GM21515 (cell line): ENCODE results near the gene CLCN3.
"Not testable (repeated sequence)": the region's sequence is repeated elsewhere in the genome, so short reads cannot be mapped to it uniquely, and the experiment has no call there.

Source experiments
- ATAC-seq: cut with Tn5 transposase; IDR thresholded peaks from one replicate; pipeline ENCODE4 v1.9.1; 2021; ENCODE audit not compliant: unreplicated experiment

Gene CLCN3

GRCh38 chr4:169655401-169655800, 35.0 kb downstream of the CLCN3 start:
- no peak for ATAC-seq

GRCh38 chr4:169657470-169658107, 37.2 kb downstream of the CLCN3 start:
- ATAC-seq, result no peak

- ATAC-seq, result no peak
Measured at GRCh38 chr4:169658196-169658595, 37.8 kb downstream of the CLCN3 start.

- no peak for ATAC-seq
Measured at GRCh38 chr4:169658975-169659715, 38.8 kb downstream of the CLCN3 start.

- ATAC-seq, result peak; percentile 94
Measured at GRCh38 chr4:169659716-169660670, 39.6 kb downstream of the CLCN3 start.

GRCh38 chr4:169660929-169661328, 40.6 kb downstream of the CLCN3 start:
- ATAC-seq, result no peak

- no peak for ATAC-seq
Measured at GRCh38 chr4:169661761-169662160, 41.4 kb downstream of the CLCN3 start.

GRCh38 chr4:169662206-169662605, 41.8 kb downstream of the CLCN3 start:
- no peak for ATAC-seq

GRCh38 chr4:169663402-169663801, 43.0 kb downstream of the CLCN3 start:
- no peak for ATAC-seq

- ATAC-seq, result no peak
Measured at GRCh38 chr4:169663831-169664230, 43.5 kb downstream of the CLCN3 start.

GRCh38 chr4:169664615-169665014, 44.2 kb downstream of the CLCN3 start:
- no peak for ATAC-seq

GRCh38 chr4:169665046-169665737, 44.8 kb downstream of the CLCN3 start:
- ATAC-seq, result no peak

GRCh38 chr4:169668069-169668721, 47.8 kb downstream of the CLCN3 start:
- ATAC-seq, result no peak

- no peak for ATAC-seq
Measured at GRCh38 chr4:169675825-169676224, 55.4 kb downstream of the CLCN3 start.

- ATAC-seq, result no peak
Measured at GRCh38 chr4:169677150-169677748, 56.9 kb downstream of the CLCN3 start.

- not testable (repeated sequence) for ATAC-seq
Measured at GRCh38 chr4:169678486-169678885, 58.1 kb downstream of the CLCN3 start.

GRCh38 chr4:169678951-169679591, 58.7 kb downstream of the CLCN3 start:
- ATAC-seq, result not testable (repeated sequence)

GRCh38 chr4:169682372-169683047, 62.1 kb downstream of the CLCN3 start:
- ATAC-seq, result no peak

GRCh38 chr4:169689681-169690080, 69.3 kb downstream of the CLCN3 start:
- ATAC-seq, result no peak
